ENCODE data around the gene TMEM44.

The TMEM44 gene

GRCh38 chr3:194573680-194574437 is 59.4 kb downstream of the TMEM44 start:
- peak; percentile 85 for TF ChIP-seq CTCF (IDR thresholded peaks at IDR 0.05; ENCODE audit: low read depth, low read length, missing control alignments)
- H3K4me3 ChIP-seq (ENCODE audit: low read depth, low read length): no peak overlapping the region
- DNase-seq (ENCODE audit: low read depth): no peak

GRCh38 chr3:194572944-194573491 is 60.2 kb downstream of the TMEM44 start:
- H3K4me3 ChIP-seq (ENCODE audit: low read depth, low read length): no peak overlapping the region
- no peak for DNase-seq (ENCODE audit: low read depth)
- TF ChIP-seq CTCF (IDR thresholded peaks at IDR 0.05; ENCODE audit: low read depth, low read length, missing control alignments): no peak

- no peak for DNase-seq (ENCODE audit: low read depth)
- no peak for TF ChIP-seq CTCF (IDR thresholded peaks at IDR 0.05; ENCODE audit: low read depth, low read length, missing control alignments)
- no peak overlapping the region for H3K4me3 ChIP-seq (ENCODE audit: low read depth, low read length)
Measured at GRCh38 chr3:194572143-194572789, 61.0 kb downstream of the TMEM44 start.

GRCh38 chr3:194571491-194572142 is 61.6 kb downstream of the TMEM44 start:
- no peak for DNase-seq (ENCODE audit: low read depth)
- TF ChIP-seq CTCF (IDR thresholded peaks at IDR 0.05; ENCODE audit: low read depth, low read length, missing control alignments): no peak
- no peak overlapping the region for H3K4me3 ChIP-seq (ENCODE audit: low read depth, low read length)

GRCh38 chr3:194570898-194571297 is 62.3 kb downstream of the TMEM44 start:
- TF ChIP-seq CTCF (IDR thresholded peaks at IDR 0.05; ENCODE audit: low read depth, low read length, missing control alignments): no peak
- H3K4me3 ChIP-seq (ENCODE audit: low read depth, low read length): no peak overlapping the region
- no peak for DNase-seq (ENCODE audit: low read depth)

- DNase-seq (ENCODE audit: low read depth): no peak
Measured at GRCh38 chr3:194570235-194570634, 63.0 kb downstream of the TMEM44 start.

More at GRCh38 chr3:194570235-194570634, 63.0 kb downstream of the TMEM44 start:
- TF ChIP-seq CTCF (IDR thresholded peaks at IDR 0.05; ENCODE audit: low read depth, low read length, missing control alignments): no peak
- H3K4me3 ChIP-seq (ENCODE audit: low read depth, low read length): no peak overlapping the region
